Astrocyte of the spinal cord (primary cell): ENCODE results near the gene ZNF629.
"Not testable (repeated sequence)": the region's sequence is repeated elsewhere in the genome, so short reads cannot be mapped to it uniquely, and the experiment has no call there.

Experiments
- DNase-seq: peaks from one replicate; pipeline ENCODE4 v3.0.0; 2011; ENCODE audit warnings: low read depth, low spot score
- H3K4me3 ChIP-seq: 2 replicates; pipeline ENCODE4 v1.5.1; 2011; ENCODE audit warnings: low read depth, mild to moderate bottlenecking, low read length, moderate library complexity
- CTCF ChIP-seq: IDR thresholded peaks from 2 replicates; pipeline ENCODE4 v1.5.1; 2012; ENCODE audit warnings: low read depth, mild to moderate bottlenecking, low read length, inconsistent platforms
- in situ Hi-C: cut with HindIII; loops from 2 replicates; pipeline ENCODE4 v1.10.0; 2017; ENCODE audit warnings: low sequenced_read_pairs

Gene ZNF629

GRCh38 chr16:30786936-30787612 is at the start of gene ZNF629:
ZNF629 (minus strand) TSS chr16:30787205; CDS start chr16:30784482, 2,723 bp downstream.
- peak; percentile 71 for DNase-seq
- peak within 1 kb of the TSS; percentile 97 for H3K4me3 ChIP-seq
- in situ Hi-C loops, result loop anchor here (25.0 kb wide), 1 partner anchor 100 kb away; the partner anchor contains the start of genes BCL7C and CTF1
- no peak for TF ChIP-seq CTCF

DNA sequence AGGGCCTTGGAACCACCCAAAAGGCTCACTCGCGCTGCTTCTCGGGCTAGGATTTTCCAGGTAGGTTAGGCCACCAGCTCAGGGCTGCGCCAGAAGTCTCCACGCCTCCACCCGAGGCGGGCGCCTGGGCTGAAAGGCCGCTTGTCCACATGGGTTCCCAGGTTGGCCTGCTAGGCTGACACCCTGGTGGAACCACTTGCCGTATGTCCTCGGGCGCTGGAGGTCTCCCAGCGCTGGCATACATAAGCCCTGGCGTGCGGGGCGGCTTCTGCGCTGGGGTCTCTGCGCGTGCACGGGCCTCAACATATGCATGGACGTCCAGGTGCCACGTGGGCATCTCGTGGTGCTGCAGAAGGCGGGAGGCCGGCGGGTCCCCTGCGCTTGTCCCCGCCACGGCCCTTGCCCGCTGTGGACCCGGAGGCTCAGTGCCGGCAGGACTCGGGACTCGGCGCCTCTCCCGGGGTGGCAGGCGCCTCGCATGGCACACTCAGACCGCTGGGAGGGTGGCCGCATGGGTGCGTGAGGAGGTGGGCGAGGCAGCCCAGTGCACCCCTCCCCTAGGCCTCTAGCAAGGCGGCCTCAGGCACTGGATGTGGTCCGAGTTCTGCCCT is 47.2 kb upstream of the ZNF629 start:
- H3K4me3 ChIP-seq, result no peak overlapping the region
- in situ Hi-C loops, result no loop called here
- no peak for TF ChIP-seq CTCF
- no peak for DNase-seq

GRCh38 chr16:30830072-30830417 is 43.0 kb upstream of the ZNF629 start:
- TF ChIP-seq CTCF, result no peak
- no peak overlapping the region for H3K4me3 ChIP-seq
- no peak for DNase-seq
- in situ Hi-C loops, result no loop called here

GRCh38 chr16:30829130-30830071 is 42.4 kb upstream of the ZNF629 start:
- TF ChIP-seq CTCF, result no peak
- H3K4me3 ChIP-seq, result no peak overlapping the region
- in situ Hi-C loops, result no loop called here
- no peak for DNase-seq

DNA sequence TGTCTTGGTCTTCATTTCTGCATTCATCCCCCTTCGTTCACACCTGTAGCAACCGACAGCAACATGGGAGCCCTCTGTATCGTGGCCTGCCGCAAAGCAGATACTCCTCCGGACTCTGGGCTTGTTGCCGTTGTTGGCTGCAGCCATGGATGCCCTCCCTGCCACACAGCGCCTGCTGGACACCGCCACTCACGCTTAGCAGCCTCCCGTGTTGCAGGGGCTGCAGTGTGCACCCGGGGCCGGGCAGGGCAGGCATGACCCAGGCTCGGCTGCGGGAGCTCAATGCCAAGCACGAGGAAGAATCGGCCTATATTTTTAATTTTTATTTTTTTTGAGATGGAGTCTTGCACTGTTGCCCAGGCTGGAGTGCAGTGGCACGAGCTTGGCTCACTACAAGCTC is 34.9 kb upstream of the ZNF629 start:
- no peak for DNase-seq
- TF ChIP-seq CTCF, result no peak
- in situ Hi-C loops, result no loop called here
- H3K4me3 ChIP-seq, result no peak overlapping the region

- in situ Hi-C loops, H3K4me3 ChIP-seq, DNase-seq: not testable (repeated sequence)
These were observed 34.4 kb upstream of the ZNF629 start for GRCh38 chr16:30821441-30821840.
